Measurements from ENCODE around the gene BHLHE41. TPM values are rescaled to one million over a fixed set of nuclear protein-coding genes. Genes with fewer than 3 reads are reported as not detected.

The BHLHE41 gene
- 1.1 TPM for total RNA-seq

DNA sequence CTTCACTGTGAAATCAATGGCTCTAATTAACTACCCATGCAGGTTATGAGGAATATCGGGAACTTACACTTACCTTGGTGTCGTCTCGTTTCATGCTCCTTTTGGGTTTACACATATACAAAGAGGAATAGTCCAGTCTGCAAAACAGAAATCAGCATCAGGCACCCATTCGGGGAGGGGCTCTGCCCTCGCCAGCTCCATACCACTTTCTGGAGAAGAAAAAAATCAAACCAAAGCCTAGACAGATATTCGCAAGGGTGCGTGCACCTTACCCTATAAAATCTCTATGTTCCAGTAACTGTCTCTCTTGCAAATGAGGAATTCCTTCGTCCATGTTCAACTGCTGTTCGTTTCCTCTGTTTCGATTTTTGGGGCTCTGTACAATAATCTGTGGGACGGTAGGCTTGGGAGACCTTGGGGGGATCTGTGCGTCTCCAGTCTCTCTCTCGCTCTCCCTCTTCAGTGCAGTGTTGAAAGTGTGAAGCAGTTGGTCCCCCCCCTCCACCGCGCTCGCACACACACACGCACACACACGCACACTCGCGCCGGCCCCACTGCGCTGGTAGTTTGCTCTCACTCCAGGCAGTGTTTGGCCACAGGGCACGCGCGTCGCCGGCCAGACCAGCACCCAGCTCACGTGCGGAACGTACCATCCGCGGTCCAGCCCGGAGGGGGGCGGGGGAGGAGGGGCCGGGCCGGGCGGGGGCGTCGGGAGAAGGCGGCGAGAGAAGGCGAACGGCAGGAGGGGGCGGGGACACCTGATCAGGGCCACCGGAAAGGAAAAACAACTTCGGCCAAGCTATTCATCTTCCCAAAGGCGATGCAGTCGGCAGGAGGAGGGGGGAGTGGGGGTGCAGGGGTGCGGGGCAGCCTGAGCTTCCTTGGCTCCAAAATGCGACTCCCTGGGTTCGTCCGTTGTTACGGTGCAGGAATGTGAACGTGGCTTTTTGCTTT is at the start of gene BHLHE41:
Gene BHLHE41 (minus strand): TSS at position 592 of the 954 bp plus-strand sequence. CDS start 258 bp downstream, at position 334.
- DNase-seq: peak; percentile 85

DNA sequence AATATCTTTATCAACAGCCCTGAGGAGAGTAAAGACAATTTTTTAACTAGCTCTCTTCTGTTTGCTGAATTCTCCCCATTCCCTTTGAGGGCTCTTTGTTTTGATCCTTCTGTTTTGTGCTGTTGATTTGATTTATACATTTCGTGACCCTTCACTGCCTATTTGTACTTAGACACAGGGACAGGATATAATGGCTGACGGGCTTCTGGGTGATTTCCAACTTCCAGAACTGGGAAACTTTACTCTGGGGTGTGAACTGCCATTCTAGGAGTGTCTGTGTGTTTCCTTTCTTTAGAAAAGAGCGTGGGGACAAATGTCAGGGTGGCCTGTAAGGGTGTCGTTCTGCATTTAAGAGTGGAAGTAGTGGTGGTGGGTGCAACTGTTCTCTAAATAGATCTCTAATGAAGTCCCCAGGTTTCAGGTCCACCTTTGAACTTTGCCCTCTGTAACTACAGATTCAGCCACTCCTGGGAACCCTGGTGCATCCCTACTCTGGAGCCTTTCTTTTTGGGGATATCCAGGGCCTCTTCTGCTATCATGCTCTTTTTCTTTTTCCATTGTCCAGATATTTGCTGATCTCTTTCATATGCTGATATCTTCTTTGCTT is 48.2 kb upstream of the BHLHE41 start:
- DNase-seq: no peak

DNA sequence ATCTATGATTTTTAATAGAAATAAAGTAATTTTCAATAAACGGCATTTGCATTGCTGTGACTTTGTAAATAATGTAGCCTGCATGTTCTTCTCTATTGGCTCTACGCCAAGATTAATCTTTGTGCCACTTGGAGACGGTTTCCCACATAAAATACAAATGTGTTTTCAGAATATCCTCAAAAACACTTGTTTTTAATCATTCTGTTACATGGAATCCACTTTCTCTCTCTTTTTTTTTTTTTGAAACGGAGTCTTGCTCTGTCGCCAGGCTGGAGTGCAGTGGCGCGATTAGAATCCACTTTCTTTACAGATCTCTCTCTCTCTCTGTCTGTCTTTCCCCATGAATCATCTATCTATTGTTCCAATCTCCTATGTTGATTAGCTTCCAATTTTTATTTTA is 47.7 kb upstream of the BHLHE41 start:
- DNase-seq: no peak

DNA sequence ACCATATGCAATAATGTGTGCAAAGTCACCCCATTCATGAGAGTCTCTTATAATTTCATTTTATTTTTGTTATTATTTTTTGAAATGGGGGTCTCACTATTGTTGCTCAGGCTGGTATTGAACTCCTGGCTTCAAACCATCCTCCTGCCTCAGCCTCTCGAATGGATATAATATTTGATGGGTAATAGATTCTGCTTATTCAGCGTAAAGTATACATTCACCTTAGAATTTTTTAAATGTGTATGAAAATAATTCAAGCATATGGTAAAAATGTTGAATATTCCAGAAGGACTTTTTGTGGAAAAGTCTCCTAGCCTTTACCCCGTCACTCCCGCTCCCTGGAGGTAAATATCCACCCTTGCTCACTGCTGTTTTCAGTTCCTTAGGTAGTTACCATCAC is 47.2 kb upstream of the BHLHE41 start:
- no peak for DNase-seq

DNA sequence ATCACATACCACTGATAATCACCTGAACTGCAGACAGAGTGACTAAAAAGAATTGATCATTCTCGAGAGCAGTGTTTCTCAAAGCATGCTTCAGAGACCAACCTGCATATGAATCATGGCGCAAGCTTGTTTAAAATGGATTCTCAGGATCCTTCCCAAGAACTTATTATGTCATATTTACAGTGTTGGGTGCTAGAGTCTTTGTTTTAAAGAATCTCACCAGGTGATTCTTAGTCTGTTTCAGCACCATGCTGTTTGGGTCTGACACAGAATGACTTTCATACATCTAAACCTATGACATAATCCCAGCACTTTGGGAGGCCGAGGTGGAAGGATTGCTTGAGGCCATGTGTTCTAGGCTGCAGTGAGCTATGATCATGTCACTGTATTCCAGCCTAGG is 39.3 kb upstream of the BHLHE41 start:
- DNase-seq: no peak

DNA sequence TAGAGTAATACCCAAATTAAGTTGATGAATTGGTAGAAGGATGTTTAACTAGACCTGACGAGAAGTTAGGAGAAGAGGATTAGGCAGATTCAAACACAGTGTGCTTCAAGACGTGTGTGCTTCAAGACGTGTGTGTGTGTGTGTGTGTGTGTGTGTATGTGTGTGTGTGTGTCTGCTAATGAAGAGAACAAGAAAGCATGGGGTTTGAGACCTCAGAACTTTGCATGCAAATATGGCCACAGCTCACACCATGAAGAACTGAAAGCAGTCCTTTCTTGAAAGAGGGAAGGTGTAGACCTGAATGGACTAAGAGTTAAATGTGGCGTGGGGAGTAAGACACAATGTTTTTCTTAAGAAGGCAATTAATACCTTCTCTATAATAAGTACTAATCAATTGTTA is 38.1 kb upstream of the BHLHE41 start:
- no peak for DNase-seq

DNA sequence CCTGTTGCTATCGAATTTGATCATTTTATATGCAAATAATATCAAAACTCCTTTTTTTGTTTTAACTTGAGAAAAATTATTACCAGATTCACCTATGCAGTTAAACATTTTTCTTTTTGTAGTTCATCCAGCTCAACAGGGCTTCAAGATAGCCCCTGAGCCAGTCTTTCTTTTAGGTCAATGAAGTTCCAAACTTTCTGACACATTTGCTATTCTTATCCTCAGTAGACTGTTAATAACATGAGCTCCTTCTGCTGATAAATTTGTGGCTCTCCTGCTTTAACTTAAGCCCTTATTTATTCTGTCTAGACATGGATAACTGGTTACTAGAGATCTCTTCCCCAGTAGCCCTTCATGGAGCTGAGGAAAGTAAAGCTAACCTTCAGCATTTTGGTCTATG is 37.3 kb upstream of the BHLHE41 start:
- no peak for DNase-seq

DNA sequence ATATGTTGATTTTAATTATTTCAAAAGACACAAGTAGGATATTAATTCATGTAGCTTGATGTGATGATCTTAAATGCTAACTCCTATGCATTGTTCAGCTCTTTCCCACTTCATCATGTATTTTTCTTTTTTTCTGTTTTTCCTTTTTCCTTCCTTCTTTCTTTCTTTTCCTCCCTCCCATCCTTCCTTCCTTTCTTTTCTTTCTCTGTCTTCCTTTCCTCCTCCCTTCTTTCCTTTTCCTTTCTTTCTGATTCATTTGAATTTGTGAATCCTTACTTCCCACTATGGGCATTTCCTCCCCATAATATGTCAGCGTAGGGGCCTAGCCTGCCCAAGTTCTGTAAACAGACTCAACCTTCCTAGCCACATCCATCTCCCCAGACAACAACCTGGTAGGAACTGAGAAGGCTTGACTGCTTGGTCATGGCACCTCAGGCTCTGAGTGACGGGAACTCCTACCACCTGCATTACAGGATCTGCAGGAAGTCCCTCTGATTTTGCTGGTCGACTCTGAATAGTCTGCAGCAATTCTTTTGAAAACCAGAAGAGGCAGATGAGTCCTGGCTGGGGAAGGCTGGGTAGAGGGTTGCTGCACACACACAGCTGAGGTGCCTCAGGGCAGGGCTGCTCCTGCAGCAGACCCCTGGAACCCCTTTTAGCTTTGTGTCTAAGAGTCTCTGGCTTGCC is 33.4 kb upstream of the BHLHE41 start:
- no peak for DNase-seq

DNA sequence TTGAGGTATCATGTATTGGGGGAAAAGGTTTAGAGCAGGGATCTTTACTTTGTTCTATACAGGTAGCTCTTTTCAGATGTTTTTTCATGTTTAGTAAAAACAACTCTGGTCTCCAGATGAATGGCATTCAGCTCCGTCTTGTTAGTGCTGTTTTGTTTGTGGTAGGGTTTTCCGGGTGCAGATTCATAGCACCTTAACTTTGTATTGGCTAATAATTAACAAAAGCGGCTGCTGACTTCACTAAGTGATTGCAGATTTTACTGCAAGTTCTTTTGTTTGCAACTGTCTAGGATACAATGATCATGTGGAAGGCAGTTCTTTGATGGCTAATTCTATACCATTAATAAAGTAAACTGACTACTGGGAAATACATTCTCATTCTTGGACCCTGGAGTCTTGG is 32.2 kb upstream of the BHLHE41 start:
- DNase-seq: no peak

DNA sequence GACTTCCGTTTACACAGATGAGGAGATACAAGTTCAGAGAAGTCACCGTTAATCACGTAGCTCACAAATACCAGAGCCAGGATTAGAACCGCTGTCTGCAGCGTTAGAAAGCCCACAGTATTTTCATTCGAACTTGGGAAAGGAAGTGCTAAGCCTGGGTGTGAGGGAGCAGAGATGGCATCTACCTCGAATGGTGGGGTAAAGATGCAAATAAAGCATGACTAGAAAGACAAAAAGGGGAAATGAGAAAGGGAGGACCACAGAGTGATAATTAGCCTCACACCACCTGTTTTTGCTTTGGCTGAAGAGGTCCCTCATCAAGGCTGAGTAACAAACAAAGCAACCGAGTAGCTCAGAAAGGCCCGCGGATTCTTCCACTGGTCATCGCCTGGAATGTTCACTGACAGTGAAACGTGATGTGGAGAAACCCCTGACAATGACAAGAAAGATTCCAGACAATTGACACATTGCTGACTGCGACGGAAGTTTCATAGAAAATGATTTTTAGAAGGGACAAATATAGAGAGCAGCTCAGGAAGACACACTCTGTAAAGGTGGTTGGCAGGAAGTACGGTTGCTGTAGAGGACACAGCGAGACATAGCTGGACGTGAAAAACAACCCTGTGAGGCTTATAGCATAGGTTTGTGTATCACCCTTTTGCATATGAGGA is 31.5 kb upstream of the BHLHE41 start:
- no peak for DNase-seq

DNA sequence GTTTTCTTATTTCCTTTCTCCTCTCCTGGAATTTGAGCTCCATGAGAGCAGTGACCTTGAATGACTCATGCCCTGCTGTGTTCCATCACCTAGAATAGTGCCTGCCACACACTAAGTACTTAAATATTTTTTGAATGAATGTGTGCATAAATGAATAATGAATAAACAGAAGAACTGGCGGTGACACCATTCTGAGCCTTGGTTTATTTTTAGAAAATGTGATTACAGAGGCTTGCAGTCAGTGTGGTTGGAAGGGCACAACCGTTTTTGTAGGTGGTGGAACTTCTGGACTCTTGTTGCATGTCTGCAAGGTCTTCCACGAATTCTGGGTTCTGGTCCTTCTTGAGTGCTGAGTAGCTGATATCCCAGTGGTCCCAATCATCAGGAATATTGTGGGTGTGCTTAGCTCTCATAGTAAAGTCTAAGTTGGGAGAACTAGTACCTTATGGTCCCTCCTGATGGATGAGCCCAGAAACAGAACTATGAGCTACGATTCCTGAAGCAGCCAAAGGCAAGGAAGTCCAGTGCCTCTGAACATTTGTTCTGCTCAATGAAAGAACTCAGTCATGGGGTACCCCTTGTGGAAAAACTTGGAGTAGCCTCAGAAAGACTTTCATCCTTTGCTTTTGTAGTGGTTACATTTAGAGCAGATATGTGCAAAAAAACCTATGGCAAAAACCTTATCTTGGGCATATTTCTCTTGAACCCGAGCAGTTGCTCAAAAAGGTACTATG is 28.8 kb upstream of the BHLHE41 start:
- DNase-seq: no peak

DNA sequence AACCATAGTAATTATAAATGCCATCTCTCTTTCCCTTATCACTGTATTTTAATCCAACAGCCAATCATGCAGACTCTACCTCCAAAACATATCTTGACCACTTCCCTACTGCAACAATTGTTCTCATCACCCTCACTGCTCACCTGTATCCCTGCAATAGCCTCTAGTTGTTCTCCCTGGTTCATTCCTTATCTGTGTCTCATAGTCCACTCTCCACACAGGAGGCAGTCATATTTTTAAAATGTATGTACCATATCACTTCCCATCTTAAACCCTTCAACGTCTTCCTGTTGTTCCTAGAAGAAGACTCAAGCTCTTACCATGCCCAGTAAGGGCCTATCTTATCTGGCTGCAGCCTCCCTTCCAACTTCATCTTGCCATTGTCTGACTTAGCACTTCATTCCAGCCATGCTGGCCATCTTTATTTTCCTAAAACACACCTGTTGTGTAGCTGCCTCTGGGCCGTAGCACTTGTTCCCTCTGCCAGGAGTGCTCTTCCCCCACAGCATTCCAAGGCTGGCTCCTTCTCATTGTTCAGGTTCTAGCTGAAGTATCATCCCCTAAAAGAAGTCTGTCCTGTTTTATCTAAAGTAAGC is 27.8 kb upstream of the BHLHE41 start:
- DNase-seq: no peak

DNA sequence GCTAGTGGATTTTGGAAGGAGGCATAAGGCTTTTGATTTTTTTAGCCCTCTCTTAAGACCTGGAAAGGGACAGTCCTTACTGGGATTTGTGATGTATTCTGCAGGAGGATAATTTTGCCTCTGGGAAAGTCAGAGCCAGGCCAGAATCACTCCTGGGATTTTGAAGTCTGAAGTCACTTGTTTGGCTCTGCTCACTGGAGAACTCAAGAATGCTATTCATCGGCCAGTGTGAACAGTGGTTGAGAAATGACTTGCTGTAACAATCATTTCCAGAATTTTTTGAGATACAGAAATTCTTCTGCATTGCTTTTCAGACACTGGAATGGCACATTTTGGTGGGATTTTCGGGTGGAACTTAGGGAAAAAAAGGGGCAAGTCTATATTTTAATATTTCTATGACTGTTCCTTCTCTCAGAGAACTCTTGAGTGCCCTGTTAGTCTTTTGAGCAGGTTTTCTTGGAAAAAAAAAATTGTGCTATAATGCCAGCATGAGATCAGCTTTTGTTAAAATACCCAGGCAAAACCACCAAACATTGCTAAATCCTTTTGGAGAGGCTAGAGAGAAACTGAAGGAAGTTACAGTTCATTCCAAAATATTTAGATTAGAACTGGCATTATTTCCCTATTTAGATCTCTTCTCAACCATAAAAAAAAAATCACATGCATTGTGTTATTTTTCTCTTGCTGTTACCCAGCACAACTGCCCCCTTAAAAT is 26.1 kb upstream of the BHLHE41 start:
- no peak for DNase-seq

DNA sequence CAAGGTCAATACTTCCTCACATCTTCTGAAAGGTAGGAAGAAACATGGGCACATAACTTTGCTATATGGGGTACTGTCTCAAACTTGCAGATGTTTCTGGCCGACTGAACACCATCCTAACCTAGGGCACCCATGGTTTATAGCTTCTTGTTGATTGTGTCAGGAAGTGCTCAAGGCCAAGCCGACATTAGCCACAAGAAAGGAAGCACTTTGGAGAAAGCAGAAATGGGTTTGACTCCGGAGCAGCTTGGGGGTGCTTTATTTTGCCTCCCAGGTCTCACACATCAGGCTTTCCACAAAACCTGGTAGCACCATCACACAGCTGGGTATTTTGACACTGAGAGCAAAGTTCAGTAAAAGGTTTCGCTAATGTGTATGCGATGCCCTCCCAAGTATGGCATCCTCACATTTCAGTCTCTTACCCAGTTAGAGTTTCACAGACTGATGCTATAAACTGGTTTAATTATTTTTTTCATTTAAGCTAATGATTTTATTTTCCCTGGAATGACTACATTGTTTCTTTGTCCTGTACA is 25.2 kb upstream of the BHLHE41 start:
- no peak for DNase-seq

DNA sequence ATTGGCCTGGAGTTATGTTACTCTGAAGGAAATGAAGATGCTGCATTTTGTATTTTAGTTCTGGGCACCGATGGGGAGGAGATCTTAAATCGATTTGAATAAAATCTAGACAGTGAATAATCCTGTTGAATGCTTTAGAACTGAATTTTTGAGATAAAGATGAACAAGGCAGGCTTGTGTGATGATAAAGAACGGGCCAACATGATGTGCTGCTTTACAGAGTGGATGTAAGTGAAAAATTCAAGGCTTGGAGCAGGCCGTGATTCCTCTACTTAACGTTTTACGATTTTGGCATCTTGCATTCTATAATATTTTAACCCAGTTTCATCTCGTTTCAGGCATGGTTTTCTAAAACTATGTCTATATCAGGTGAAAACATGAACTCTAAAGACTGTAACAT is 23.5 kb upstream of the BHLHE41 start:
- DNase-seq: no peak

DNA sequence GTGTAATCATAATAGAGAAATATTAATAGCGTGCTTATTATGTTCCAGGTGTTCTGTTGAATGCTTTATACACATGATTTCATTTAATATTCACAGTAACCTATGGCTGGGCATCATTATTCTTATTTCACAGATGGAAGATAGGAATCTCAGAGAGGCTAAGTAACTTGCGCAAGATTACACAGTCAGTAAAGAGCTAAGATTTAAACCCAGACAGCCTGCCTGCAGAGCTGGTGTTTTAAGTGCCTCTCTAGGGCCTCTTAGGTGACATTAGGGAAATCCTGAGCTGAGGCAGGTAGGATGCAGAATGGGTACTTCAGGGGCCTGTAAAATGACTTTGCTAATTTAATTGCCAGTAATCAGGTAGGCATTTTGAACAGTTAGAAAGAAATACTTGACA is 18.5 kb upstream of the BHLHE41 start:
- DNase-seq: no peak

DNA sequence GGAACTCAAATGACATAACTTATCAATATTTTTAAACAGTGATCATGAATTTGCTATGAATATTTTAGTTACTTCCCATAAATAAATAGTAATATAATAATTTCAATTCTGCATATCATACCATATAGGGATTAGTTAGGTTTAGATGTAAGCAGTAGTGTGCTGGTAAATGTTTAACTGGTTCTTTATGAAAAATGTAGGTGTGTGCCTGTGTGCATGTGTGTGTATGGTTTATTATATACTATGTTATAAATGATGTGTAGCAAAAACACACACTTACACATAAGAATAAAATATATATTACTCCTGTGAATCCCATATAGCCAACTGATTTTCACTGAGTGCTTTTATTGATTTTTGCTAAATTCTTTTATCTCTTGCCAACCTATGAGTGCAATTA is 14.0 kb upstream of the BHLHE41 start:
- DNase-seq: no peak

DNA sequence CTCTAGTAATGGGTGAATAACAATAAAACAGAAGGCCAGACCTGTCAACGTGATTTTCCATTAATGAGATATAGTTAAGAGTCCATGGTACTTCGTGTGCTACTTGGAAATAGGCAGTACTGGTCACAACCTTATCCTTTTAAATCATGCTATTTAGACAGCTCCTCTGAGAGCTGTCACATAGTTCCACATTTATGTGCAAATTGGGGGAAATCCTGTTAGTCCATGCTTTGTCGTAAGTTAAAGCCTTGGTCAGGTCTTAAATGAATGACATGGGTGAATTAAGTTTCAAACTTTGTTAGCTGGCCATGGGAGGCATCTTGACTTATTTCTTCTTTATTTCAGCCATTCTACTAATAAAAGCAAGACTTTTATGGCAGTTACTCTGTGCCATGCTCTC is 11.9 kb upstream of the BHLHE41 start:
- DNase-seq: no peak

DNA sequence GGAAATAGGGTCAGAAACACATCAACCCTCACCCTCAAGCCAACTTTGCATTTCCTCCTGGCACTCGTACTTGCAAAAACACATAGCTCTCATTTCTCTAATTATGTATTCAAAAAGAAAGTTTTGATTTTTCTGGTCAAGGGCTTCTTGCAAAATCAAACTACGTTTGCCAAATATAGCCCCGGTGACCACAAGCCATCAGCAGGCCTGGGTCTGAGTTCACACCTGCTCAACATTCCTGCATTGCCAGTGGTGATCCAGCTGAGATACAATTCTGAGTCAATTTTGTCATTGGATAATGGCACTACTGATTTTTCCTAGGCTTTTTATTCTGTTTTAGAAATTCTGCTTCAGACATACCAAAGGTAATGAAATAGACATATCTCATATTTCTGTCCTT is 10.7 kb upstream of the BHLHE41 start:
- DNase-seq: no peak

DNA sequence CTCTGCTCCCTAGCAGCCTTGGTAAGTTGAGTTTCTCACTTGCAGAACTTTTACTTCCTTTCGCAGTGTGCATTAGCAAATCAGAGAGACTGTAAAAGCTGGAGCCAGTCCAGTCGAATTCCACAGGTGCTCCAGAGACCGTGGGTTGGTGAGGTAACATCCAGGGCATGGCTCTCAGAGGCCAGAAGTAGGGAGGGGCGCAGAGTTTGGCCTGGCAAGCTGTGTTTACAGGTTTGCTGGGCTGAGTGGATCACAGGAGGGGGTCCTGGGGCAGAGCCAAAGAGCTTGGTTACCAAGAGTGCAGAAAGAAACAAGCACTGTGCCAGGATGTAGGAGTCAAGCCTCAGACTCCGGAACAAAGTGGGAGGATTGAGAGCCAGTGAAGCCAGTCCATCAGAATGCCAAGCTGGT is 10.2 kb upstream of the BHLHE41 start:
- no peak for DNase-seq

DNA sequence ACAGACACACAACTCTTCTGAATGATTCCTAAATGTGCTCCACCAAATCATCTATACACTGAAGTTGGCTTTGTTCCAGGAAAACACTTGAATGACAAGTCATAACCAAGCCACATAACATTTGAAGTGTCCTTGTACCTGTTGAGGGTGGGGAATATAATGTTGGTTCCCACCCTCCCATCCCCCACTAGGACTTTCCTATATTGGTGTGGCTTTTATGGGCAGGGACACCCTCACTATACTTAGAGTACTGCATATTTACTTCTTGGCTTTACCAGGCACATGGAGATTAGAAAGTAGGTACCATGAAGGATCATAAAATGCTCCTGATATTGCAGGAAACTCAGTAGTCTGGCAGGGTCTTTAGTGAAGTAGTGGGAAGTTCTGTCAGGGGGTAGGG is 9.7 kb upstream of the BHLHE41 start:
- no peak for DNase-seq
